WTC11 (cell line): ENCODE results near the gene THSD4.

Experiments
- CTCF ChIP-seq: fragments of 200-600 bp; IDR thresholded peaks from 2 replicates; pipeline ENCODE4 v1.8.0; 2022; ENCODE audit warnings: antibody characterized with exemption
- E2F1 ChIP-seq: sonication (generic); formaldehyde crosslinking; IDR thresholded peaks from 2 replicates; pipeline ENCODE4 v1.8.0; 2022; ENCODE audit warnings: mild to moderate bottlenecking, missing genetic modification reagents
- FOXP1 ChIP-seq: sonication (generic); formaldehyde crosslinking; IDR thresholded peaks from 2 replicates; pipeline ENCODE4 v1.8.0; 2022; ENCODE audit warnings: missing genetic modification reagents, mild to moderate bottlenecking, moderate library complexity, borderline replicate concordance
- IRF1 ChIP-seq: sonication (generic); formaldehyde crosslinking; IDR thresholded peaks from 2 replicates; pipeline ENCODE4 v1.8.0; 2023; ENCODE audit warnings: missing genetic modification reagents
- IRF2 ChIP-seq: sonication (generic); formaldehyde crosslinking; IDR thresholded peaks from 2 replicates; pipeline ENCODE4 v1.8.0; 2022; ENCODE audit warnings: low read depth, missing genetic modification reagents, borderline replicate concordance
- KAT7 ChIP-seq: sonication (generic); formaldehyde crosslinking; IDR thresholded peaks from 2 replicates; pipeline ENCODE4 v1.8.1; 2023; ENCODE audit warnings: missing genetic modification reagents, mild to moderate bottlenecking, borderline replicate concordance
- MXD4 ChIP-seq: fragments of 250-450 bp; sonication (Bioruptor Pico); IDR thresholded peaks from 2 replicates; pipeline ENCODE4 v1.8.0; 2021; ENCODE audit warnings: mild to moderate bottlenecking, moderate library complexity, borderline replicate concordance
- SMAD3 ChIP-seq: sonication (generic); formaldehyde crosslinking; IDR thresholded peaks from 2 replicates; pipeline ENCODE4 v1.8.0; 2022; ENCODE audit warnings: missing genetic modification reagents, mild to moderate bottlenecking, borderline replicate concordance
- STAT6 ChIP-seq: sonication (generic); formaldehyde crosslinking; conservative IDR thresholded peaks from 2 replicates; pipeline ENCODE4 v1.8.1; 2023; ENCODE audit warnings: mild to moderate bottlenecking, low read depth, missing genetic modification reagents, moderate library complexity
- ZNF423 ChIP-seq: fragments of 250-450 bp; sonication (Bioruptor Pico); IDR thresholded peaks from 2 replicates; pipeline ENCODE4 v2.1.2; 2022; ENCODE audit warnings: mild to moderate bottlenecking, moderate library complexity

GRCh38 chr15:71485094-71485693 is 369.9 kb downstream of the THSD4 start:
- no peak for TF ChIP-seq STAT6 (CRISPR knock-in tag)
- TF ChIP-seq CTCF, result no peak; the same call in 1 of the 2 replicates
- TF ChIP-seq FOXP1 (CRISPR knock-in tag), result no peak
- no peak for TF ChIP-seq ZNF423
- no peak for TF ChIP-seq KAT7
- TF ChIP-seq SMAD3 (CRISPR knock-in tag), result no peak
- TF ChIP-seq E2F1 (CRISPR knock-in tag), result no peak
- no peak for TF ChIP-seq MXD4
- no peak for TF ChIP-seq IRF2 (CRISPR knock-in tag)
- no peak for TF ChIP-seq IRF1
